Caki2 (cell line): ENCODE results near the gene OR4Q2. TPM values are rescaled to one million over a fixed set of nuclear protein-coding genes. Genes with fewer than 3 reads are reported as not detected.
"Not testable (repeated sequence)": the region's sequence is repeated elsewhere in the genome, so short reads cannot be mapped to it uniquely, and the experiment has no call there.

Experiments used
- DNase-seq: peaks from one replicate; pipeline ENCODE4 v3.0.0-alpha.2; 2015; ENCODE audit warnings: low read depth
- in situ Hi-C: cut with HindIII; loops from 2 replicates; pipeline ENCODE4 v1.10.0; 2016; ENCODE audit warnings: low sequenced_read_pairs, low pct_unique_long_range_greater_than_20kb, mixed read lengths
- total RNA-seq: library from RNA; depleted of rRNA; stranded (reverse); fragments of >200 nt; shearing (Covaris generic); gene quantifications from 2 replicates; pipeline ENCODE4 v1.2.3, GENCODE V29; 2014; ENCODE audit warnings: low replicate concordance; rRNA removed

OR4Q2 gene
- total RNA-seq: not detected in 2 replicates

DNA sequence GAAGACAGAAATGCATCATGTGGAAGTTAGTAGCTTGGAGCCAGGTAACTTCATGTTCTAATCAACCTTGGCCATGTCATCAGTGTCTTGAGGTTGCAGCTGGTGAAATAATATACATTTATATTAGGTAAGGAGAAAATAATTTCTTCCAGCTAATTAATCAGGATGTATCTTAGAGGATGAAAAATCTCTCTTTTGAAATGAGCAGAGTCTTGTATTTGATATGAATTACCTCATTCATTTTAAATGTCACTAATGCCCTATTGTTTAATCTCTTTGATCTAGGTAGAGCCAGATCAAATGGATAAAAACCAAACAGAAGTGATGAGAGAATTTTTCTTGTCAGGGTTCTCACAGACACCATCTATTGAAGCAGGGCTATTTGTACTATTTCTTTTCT, at the start of gene OR4Q2:
OR4Q2 (plus strand) TSS at position 301 of the 400 bp plus-strand sequence.
- DNase-seq: no peak
- in situ Hi-C loops: no loop called here

DNA sequence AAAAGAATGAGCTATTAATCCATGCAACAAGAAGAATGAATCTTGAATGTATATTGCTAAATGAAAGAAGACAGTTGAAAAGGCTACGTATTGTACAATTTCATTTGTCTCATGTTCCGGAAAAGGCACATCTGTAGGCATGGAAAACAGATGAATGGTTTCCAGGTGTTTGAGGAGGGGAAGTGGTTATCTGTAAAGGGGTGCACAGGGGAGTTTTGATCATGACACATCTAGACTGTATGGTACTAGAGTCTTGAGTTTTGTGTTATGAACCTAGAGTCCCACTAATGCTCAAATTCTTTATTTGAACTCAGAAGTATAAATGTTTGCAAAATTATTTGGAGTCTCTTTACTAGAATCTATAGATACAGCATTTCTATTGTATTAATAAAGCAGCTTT, 32.2 kb upstream of the OR4Q2 start:
- DNase-seq, in situ Hi-C loops: not testable (repeated sequence)

DNA sequence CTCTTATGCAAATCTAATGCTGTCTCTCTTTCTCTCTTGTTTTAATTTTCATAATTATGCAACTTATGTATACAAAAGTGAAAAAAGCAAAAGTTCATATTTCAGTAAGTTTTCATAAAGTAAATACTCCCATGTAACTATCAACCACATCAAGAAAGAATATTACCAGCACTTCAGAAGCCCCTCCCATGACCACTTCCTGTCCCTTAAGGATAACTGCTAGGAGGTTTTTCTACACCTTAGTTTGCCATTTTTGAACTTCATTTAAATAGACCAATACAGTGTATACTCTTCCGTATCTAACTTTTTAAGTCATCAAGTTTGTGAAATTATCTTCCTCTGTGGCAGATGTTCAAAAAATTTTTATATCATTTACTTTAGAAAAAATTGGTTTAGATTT, 27.1 kb upstream of the OR4Q2 start:
- in situ Hi-C loops: no loop called here
- no peak for DNase-seq

DNA sequence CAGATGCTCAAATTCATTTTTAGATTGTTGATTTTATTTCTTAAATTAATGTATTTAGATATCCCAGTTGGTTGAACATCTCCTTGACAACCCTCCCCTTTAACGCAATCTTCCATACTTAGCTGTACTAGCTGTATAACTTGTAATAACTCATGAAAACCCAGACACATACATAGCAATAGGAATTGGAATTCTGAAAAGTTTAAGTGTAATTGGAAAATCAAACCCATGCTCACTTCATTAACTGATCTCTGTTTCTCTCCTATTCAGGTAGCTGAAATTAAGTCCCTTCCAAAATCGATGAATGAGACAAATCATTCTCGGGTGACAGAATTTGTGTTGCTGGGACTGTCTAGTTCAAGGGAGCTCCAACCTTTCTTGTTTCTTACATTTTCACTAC, 26.7 kb upstream of the OR4Q2 start, which contains the start of gene OR4K15:
OR4K15 (plus strand) TSS at position 301 of the 400 bp plus-strand sequence; CDS start at position 301, 0 bp downstream.
- DNase-seq: no peak
- in situ Hi-C loops: no loop called here

DNA sequence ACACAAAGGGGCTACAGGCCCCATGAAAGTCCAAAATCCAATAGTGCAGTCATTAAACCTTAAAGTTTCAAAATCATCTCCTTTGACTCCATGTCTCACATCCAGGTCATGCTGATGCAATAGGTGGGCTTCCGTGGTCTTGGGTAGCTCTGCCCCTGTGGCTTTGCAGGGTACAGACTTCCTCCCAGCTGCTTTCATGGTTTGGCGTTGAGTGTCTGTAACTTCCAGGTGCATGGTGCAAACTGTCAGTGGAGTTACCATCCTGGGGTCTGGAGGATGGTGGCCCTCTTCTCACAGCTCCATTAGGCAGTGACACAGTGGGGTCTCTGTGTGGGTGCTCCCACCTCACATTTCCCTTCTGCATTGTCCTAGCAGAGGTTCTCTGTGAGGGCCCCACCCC, 8.5 kb upstream of the OR4Q2 start:
- DNase-seq: no peak
- in situ Hi-C loops: no loop called here

DNA sequence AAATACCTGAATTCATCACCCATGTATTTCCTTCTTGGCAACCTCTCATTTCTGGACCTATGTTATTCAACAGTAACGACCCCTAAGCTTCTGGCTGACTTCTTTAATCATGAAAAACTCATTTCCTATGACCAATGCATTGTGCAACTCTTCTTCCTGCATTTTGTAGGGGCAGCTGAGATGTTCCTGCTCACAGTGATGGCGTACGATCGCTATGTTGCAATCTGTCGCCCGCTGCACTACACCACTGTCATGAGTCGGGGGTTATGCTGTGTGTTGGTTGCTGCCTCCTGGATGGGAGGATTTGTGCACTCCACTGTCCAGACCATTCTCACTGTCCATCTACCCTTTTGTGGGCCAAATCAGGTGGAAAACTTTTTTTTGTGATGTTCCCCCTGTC, 356 bp downstream of the OR4Q2 start:
- DNase-seq: no peak
- in situ Hi-C loops: no loop called here

DNA sequence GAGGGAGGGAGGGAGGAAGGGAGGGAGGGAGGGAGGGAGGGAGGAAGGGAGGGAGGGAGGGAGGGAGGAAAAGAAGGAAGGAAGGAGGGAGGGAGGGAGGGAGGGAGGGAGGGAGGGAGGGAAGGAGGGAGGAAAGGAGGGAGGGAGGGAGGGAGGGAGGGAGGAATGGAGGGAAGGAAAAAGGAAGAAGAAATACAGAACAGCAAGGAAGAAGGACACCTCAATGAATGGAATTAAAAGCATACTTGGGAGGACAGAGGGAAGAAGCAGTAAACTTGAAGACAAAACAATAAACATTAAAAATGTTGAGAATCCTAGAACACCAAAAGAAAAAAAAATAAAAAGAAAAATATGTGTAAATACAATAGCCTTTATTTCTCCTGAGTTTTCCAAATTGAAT, 6.2 kb downstream of the OR4Q2 start:
- in situ Hi-C loops: no loop called here
- DNase-seq: no peak

DNA sequence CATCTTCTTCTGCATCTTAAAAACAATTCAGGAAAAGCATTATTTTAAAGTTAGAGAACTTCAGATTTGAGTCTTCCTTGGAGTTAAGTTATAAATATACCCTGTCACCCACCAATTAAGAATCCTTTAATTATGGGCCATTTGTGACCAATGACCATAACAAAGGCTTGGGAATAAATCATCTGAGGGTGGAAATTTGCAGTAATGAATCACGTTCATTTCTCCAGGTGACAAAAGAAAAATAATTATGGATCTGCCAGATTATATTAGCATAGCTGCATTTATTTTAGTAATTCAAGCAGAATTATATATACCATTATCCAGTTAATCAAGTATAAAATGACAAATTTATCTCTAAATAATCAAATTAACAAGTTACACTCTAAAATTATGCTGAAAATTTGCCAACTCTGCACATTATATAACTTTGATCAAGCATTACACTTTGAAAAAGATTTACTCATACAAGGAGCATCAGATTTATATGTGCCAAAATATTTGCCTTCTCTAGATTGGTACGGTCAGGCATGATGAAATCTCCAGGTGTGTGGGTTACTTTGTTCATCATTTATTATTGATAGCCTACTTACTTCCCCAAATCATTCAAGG, 17.4 kb downstream of the OR4Q2 start, which contains the start of gene OR4K14:
OR4K14 (minus strand) TSS at position 51 of the 609 bp plus-strand sequence. CDS start 4,114 bp downstream, outside the sequence.
- in situ Hi-C loops: no loop called here
- DNase-seq: no peak

DNA sequence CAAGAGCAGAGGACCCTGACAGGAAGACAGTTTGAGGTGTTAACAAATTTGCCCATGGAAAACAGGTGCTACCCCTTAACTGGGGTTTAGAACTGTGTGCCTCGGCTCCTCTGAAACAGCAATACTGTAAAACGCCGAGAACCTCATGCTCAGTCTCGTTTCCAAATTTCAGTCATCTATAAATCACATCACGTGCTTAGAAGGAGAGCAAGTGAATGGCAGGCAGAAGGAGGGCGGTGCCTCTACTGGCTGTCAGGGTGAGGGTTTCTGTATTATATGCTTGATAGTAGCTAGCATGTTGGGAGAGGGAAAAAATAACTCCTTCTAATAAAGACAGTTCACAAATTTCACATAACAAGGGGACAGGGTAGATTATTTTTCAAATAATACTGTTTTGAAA, 29.1 kb downstream of the OR4Q2 start:
- in situ Hi-C loops: no loop called here
- no peak for DNase-seq

DNA sequence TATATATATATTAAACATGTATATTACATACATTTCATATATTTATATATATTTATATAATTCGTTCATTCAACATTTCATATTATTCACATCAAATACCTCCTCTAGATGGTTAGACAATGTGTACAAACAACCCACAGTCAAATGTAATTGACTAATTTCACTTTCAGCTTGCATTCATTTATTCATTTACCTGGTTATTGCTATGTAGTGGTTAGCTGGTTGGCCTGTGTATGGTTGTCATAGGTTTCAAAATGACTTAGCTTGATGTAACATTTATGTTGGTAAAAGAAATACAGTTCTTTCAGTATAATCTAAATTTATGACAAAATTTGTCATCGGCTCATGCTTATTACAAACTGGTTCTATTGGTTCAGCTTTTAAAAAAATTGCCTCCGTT, 33.5 kb downstream of the OR4Q2 start:
- DNase-seq: no peak
- in situ Hi-C loops: no loop called here

DNA sequence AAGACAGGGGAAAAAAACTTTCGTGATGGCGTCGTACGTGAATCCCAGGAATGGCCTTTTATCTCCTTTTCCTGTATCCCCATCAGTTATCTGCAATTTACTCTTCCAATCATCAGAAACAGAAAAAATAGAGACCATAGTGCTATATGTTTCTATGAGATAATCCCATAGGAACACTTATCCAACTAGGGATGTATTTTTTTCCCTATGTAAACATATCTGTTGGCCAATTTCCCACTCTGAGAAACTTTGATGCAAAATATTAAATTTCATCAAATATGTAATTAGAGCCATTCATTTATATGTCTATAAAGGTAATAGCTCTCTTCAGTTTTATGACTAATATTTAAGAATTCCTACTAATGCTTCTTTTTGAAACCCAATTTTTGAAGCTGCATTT, 34.0 kb downstream of the OR4Q2 start, which contains the start of gene OR4K13:
OR4K13 (minus strand) TSS at position 101 of the 400 bp plus-strand sequence. CDS start 1,280 bp downstream, outside the sequence.
- no peak for DNase-seq
- in situ Hi-C loops: no loop called here

DNA sequence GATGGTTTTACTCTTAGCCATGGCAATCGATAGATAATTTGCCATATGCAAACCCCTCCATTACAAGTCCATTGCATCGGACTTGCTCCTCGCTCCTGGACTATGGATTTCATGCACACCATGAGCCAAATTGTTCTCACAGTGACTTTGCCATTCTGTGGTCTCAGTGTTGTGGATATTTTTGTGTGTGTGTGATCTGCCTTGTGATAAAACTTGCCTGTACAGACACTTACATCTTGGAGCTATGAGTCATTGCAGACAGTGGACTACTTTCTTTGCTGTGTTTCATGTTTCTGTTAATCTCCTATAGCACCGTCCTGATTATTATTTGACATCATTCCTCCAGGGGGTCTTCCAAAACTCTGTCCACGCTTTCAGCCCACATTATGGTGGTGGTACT, 42.3 kb downstream of the OR4Q2 start:
- no peak for DNase-seq
- in situ Hi-C loops: no loop called here

DNA sequence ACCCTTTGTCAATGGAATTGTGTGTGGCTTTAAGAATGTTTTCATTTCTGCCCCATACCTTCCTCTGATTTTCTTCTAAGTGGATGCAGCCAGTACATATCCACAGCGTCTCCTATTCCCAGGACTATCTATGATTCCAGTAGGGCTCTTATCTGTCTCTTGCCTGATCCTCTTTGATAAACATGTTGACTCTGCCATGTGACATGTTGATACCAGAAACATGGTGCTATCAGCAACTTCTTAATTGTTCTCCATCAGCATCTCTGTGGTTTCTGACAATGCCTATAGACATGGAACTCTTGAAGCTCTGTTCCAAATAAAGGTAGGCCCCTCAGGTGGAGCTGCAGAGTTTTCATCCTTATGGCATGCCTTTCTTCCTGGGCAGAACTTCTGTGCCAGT, 46.2 kb downstream of the OR4Q2 start:
- in situ Hi-C loops: no loop called here
- DNase-seq: no peak

Other genes starting within 250 kb of the OR4Q2 start
- gene OR4M1, start 228.7 kb upstream of the OR4Q2 start, total RNA-seq: not detected in 2 replicates
- gene OR4N2, start 198.4 kb upstream of the OR4Q2 start, total RNA-seq: not detected in 2 replicates
- gene OR4K2, start 127.0 kb upstream of the OR4Q2 start, total RNA-seq: not detected in 2 replicates
- gene OR4K5, start 81.6 kb upstream of the OR4Q2 start, total RNA-seq: not detected in 2 replicates
- not detected in 2 replicates for gene OR4K1, start 71.2 kb upstream of the OR4Q2 start, total RNA-seq
- not detected in 2 replicates for gene OR4K15, start 26.6 kb upstream of the OR4Q2 start, total RNA-seq
- not detected in 2 replicates for gene OR4K14, start 17.1 kb downstream of the OR4Q2 start, total RNA-seq
- not detected in 2 replicates for gene OR4K13, start 33.9 kb downstream of the OR4Q2 start, total RNA-seq
- not detected in 2 replicates for gene OR4L1, start 57.9 kb downstream of the OR4Q2 start, total RNA-seq
- not detected in 2 replicates for gene OR4K17, start 108.6 kb downstream of the OR4Q2 start, total RNA-seq
- gene OR4N5, start 136.7 kb downstream of the OR4Q2 start, total RNA-seq: not detected in 2 replicates
- not detected in 2 replicates for gene OR11G2, start 188.7 kb downstream of the OR4Q2 start, total RNA-seq
- gene OR11H6, start 221.5 kb downstream of the OR4Q2 start, total RNA-seq: not detected in 2 replicates
- gene OR11H7, start 226.8 kb downstream of the OR4Q2 start, total RNA-seq: not detected in 2 replicates
- not detected in 2 replicates for gene OR11H4, start 237.1 kb downstream of the OR4Q2 start, total RNA-seq